Loucy (cell line): ENCODE results near the gene DERA.

Experiments
- EZH2phosphoT487 ChIP-seq: fragments of 200-600 bp; IDR thresholded peaks from 2 replicates; pipeline ENCODE4 v1.6.1; 2018; ENCODE audit warnings: antibody characterized with exemption, mild to moderate bottlenecking, moderate library complexity, borderline replicate concordance
- TF ChIP-seq, protein P1 (sequence below): fragments of 200-600 bp; sonication (generic); conservative IDR thresholded peaks from 2 replicates; pipeline ENCODE4 v1.5.1; 2014; ENCODE audit warnings: mild to moderate bottlenecking, antibody characterized with exemption, low read length

DNA sequence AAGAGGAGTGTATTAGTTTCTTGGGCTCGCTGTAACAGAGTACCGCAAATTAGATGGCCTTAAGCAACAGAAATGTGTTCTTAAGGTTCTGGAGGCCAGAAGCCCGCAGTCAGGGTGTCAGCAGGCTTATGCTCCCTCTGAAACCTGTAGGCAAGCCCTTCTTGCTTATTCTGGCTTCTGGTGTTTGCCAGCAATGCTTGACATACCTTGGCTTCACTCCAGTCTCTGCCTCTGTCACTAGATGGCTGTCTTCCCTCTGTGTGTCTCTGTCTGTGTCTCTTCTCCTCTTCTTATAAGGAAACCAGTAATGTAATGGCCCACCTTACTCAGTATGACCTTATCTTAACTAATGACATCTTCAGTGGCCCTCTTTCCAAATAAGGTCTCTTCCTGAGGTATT lies 85.1 kb downstream of the DERA start:
- TF ChIP-seq, protein P1, sequence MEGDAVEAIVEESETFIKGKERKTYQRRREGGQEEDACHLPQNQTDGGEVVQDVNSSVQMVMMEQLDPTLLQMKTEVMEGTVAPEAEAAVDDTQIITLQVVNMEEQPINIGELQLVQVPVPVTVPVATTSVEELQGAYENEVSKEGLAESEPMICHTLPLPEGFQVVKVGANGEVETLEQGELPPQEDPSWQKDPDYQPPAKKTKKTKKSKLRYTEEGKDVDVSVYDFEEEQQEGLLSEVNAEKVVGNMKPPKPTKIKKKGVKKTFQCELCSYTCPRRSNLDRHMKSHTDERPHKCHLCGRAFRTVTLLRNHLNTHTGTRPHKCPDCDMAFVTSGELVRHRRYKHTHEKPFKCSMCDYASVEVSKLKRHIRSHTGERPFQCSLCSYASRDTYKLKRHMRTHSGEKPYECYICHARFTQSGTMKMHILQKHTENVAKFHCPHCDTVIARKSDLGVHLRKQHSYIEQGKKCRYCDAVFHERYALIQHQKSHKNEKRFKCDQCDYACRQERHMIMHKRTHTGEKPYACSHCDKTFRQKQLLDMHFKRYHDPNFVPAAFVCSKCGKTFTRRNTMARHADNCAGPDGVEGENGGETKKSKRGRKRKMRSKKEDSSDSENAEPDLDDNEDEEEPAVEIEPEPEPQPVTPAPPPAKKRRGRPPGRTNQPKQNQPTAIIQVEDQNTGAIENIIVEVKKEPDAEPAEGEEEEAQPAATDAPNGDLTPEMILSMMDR = no peak; the same call in 1 of the 2 replicates
- no peak for TF ChIP-seq EZH2phosphoT487
